Smooth muscle cell (in vitro differentiated cells): ENCODE measurements around the gene TENM4. TPM values are rescaled to one million over a fixed set of nuclear protein-coding genes. Genes with fewer than 3 reads are reported as not detected.

Source experiments
- DNase-seq: peaks from one replicate; lab custom pipeline; 2025; ENCODE audit not compliant: unreplicated experiment; lab: John Stamatoyannopoulos, UW
- H2AFZ ChIP-seq: fragments of 200-600 bp; sonication (generic); 2 replicates; pipeline ENCODE4 v1.6.0; 2016; ENCODE audit warnings: antibody characterized with exemption, low read depth, mild to moderate bottlenecking
- H3F3A ChIP-seq: fragments of 200-600 bp; sonication (generic); 2 replicates; pipeline ENCODE4 v1.6.0; 2017; ENCODE audit warnings: antibody characterized with exemption, low read depth
- H3K27ac ChIP-seq: fragments of 200-600 bp; sonication (generic); 2 replicates; pipeline ENCODE4 v1.5.1; 2016; ENCODE audit warnings: low read depth, mild to moderate bottlenecking
- H3K27me3 ChIP-seq: fragments of 200-600 bp; sonication (generic); 2 replicates; pipeline ENCODE4 v1.6.1; 2016; ENCODE audit warnings: low read depth, mild to moderate bottlenecking
- H3K36me3 ChIP-seq: fragments of 200-600 bp; sonication (generic); 2 replicates; pipeline ENCODE4 v1.5.1; 2016; ENCODE audit warnings: low read depth
- H3K4me1 ChIP-seq: fragments of 200-600 bp; sonication (generic); 2 replicates; pipeline ENCODE4 v1.5.1; 2016; ENCODE audit warnings: low read depth
- H3K4me2 ChIP-seq: fragments of 200-600 bp; sonication (generic); 2 replicates; pipeline ENCODE4 v1.6.0; 2016; ENCODE audit warnings: mild to moderate bottlenecking
- H3K4me3 ChIP-seq: fragments of 200-600 bp; sonication (generic); 2 replicates; pipeline ENCODE4 v1.5.1; 2016; ENCODE audit warnings: mild to moderate bottlenecking
- H3K79me2 ChIP-seq: fragments of 200-600 bp; sonication (generic); 2 replicates; pipeline ENCODE4 v1.6.0; 2016; ENCODE audit warnings: low read depth, mild to moderate bottlenecking
- H3K9ac ChIP-seq: fragments of 200-600 bp; sonication (generic); 2 replicates; pipeline ENCODE4 v1.6.0; 2016; ENCODE audit warnings: low read depth
- H3K9me3 ChIP-seq: fragments of 200-600 bp; sonication (generic); replicated peaks from 2 replicates; pipeline ENCODE4 v1.5.1; 2016; ENCODE audit warnings: low read depth
- H4K20me1 ChIP-seq: fragments of 200-600 bp; sonication (generic); 2 replicates; pipeline ENCODE4 v1.6.0; 2016; ENCODE audit warnings: low read depth
- WGBS: methylation state at CpG from one replicate; pipeline ENCODE4 v1.1.7; 2016; ENCODE audit warnings: low lambda C conversion rate; 5-methylcytosine and 5-hydroxymethylcytosine counted together
- polyA plus RNA-seq: library from polyadenylated mRNA; unstranded; fragments of >200 nt; fragmentation: Nextera tagmentation; extraction: Ambion mirVana; gene quantifications from 2 replicates; pipeline ENCODE4 v1.2.1, GENCODE V29; 2016
- total RNA-seq: library from RNA; depleted of rRNA; stranded (reverse); fragments of >200 nt; gene quantifications from 2 replicates; pipeline ENCODE4 v1.2.3, GENCODE V29; 2014
- TF ChIP-seq, protein P1 (sequence below): fragments of 200-600 bp; sonication (generic); IDR thresholded peaks from 2 replicates; pipeline ENCODE4 v1.5.1; 2017; ENCODE audit warnings: borderline replicate concordance, mild to moderate bottlenecking, antibody characterized with exemption; ENCODE audit not compliant: insufficient read depth, poor library complexity, severe bottlenecking

TENM4 gene
- total and polyA plus RNA-seq, 2 experiments from 2014 or later = 31.6 to 38.2 TPM

DNA sequence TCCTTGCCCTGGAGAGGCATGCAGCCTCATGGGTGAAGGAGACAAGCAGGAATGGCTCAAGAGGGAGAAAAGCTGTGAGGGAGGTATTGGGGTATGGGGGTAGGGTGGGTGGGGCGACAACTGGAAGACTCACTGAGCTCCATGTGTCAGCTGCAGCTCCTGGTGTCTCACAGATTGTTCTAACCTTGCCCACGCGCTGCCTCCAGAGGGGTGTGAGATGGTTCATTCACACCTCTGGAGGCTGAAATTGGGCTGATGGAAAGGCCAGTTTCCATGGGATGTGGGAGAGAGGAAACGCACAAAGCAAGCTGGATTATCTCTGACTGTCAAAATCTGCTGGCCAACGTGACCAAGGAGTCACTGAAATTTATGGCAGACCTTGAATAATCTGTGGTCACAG lies 465.7 kb downstream of the TENM4 start:
- 68% methylated on average over 5 of the region's 5 CpGs for WGBS
- Histone ChIP-seq H3K9me3 (no peaks in the 10 kb centered on the region), H3F3A (no peaks in the 10 kb centered on the region), H3K27me3 (no peaks in the 10 kb centered on the region), H3K4me3 (no peak overlapping the region), H3K4me2 (no peak overlapping the region), H3K36me3 (no peaks in the 10 kb centered on the region), H3K9ac (no peak overlapping the region), H3K79me2 (peaks cover 2% of the 10 kb centered on the region), H4K20me1 (no peaks in the 10 kb centered on the region), H3K27ac (no peak overlapping the region), H3K4me1 (no peaks in the 10 kb centered on the region), H2AFZ (no peak overlapping the region)
- TF ChIP-seq, protein P1, sequence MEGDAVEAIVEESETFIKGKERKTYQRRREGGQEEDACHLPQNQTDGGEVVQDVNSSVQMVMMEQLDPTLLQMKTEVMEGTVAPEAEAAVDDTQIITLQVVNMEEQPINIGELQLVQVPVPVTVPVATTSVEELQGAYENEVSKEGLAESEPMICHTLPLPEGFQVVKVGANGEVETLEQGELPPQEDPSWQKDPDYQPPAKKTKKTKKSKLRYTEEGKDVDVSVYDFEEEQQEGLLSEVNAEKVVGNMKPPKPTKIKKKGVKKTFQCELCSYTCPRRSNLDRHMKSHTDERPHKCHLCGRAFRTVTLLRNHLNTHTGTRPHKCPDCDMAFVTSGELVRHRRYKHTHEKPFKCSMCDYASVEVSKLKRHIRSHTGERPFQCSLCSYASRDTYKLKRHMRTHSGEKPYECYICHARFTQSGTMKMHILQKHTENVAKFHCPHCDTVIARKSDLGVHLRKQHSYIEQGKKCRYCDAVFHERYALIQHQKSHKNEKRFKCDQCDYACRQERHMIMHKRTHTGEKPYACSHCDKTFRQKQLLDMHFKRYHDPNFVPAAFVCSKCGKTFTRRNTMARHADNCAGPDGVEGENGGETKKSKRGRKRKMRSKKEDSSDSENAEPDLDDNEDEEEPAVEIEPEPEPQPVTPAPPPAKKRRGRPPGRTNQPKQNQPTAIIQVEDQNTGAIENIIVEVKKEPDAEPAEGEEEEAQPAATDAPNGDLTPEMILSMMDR = no peak
- DNase-seq = no peak

DNA sequence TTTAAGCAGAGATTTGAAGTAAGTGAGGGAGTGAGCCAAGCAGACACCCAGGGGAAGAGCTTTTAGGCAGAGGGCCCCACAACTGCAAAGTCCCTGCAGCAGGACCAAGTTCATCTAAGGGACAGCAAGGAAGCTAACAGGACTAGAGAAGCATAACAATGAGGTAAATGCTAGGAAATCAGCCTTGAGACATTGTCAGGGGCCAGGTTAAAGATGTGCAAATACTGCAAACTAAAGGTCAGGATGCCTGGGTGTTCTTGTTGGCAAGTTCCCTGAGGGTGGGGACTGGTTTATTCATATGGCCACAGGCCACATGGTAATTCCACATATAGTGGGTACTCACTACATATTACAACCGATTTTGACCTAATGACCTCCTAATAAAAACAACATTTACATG lies 467.0 kb downstream of the TENM4 start:
- WGBS = 73% methylated on average over 1 of the region's 1 CpG
- H3K4me1 ChIP-seq = no peaks in the 10 kb centered on the region
- no peak overlapping the region for H3K27ac ChIP-seq
- H3F3A ChIP-seq = no peaks in the 10 kb centered on the region
- H3K9me3 ChIP-seq = no peaks in the 10 kb centered on the region
- H2AFZ ChIP-seq = no peak overlapping the region
- TF ChIP-seq, protein P1 = no peak
- no peak overlapping the region for H3K9ac ChIP-seq
- H3K27me3 ChIP-seq = no peaks in the 10 kb centered on the region
- H4K20me1 ChIP-seq = no peaks in the 10 kb centered on the region
- DNase-seq = no peak
- peaks cover 2% of the 10 kb centered on the region for H3K79me2 ChIP-seq
- no peak overlapping the region for H3K4me2 ChIP-seq
- H3K4me3 ChIP-seq = no peak overlapping the region
- no peaks in the 10 kb centered on the region for H3K36me3 ChIP-seq

DNA sequence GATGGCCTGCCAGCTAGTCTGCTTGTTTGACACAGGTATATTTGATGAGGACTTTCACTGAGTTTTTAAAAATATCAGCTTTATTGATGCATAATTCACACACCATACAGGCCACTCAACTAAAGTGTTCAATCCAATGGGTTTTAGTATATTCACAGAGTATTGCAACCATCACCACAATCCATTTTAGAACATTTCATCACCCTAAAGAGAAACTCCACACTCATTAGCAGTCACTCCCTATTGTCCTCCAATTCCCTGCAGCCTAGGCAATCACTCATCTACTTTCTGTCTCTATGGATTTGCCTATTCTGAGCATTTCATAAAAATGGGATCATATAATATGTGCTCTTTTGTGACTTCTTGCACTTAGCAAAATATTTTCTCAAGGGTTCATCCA lies 468.2 kb downstream of the TENM4 start:
- no peak overlapping the region for H3K4me3 ChIP-seq
- no peak overlapping the region for H2AFZ ChIP-seq
- H3K9me3 ChIP-seq = no peaks in the 10 kb centered on the region
- H3F3A ChIP-seq = no peaks in the 10 kb centered on the region
- TF ChIP-seq, protein P1 = no peak
- no peaks in the 10 kb centered on the region for H3K4me1 ChIP-seq
- no peak for DNase-seq
- no peaks in the 10 kb centered on the region for H4K20me1 ChIP-seq
- peaks cover 2% of the 10 kb centered on the region for H3K79me2 ChIP-seq
- no peaks in the 10 kb centered on the region for H3K27me3 ChIP-seq
- H3K9ac ChIP-seq = no peak overlapping the region
- H3K4me2 ChIP-seq = no peak overlapping the region
- H3K27ac ChIP-seq = no peak overlapping the region
- no peaks in the 10 kb centered on the region for H3K36me3 ChIP-seq

DNA sequence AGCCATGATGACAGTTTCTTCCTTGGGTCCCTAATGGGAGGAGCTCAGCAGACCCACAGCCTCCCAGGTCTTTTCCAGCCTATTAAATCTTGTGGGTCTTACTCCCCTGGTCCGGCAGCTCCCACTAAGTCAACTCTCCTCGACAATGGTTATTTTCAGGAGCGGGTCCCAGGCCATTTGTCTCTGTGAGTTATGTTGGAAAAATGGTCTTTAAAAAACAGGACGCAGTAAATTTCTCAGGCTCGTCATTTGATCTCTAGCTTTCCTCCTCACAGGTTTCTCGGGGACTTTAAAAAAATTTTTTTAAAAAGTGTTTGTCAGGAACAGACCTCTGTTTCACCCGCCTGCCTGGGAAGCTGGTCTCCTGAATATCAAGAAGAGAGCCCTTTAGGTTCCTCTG lies 468.7 kb downstream of the TENM4 start:
- TF ChIP-seq, protein P1 = no peak

More for the DNA sequence above, 468.7 kb downstream of the TENM4 start:
- H3K27me3 ChIP-seq = no peaks in the 10 kb centered on the region
- H3K4me2 ChIP-seq = no peak overlapping the region
- H3K36me3 ChIP-seq = no peaks in the 10 kb centered on the region
- no peaks in the 10 kb centered on the region for H4K20me1 ChIP-seq
- H3K4me1 ChIP-seq = no peaks in the 10 kb centered on the region
- H3K9me3 ChIP-seq = no peaks in the 10 kb centered on the region
- H3K27ac ChIP-seq = no peak overlapping the region
- H3F3A ChIP-seq = no peaks in the 10 kb centered on the region
- H3K79me2 ChIP-seq = peaks cover 2% of the 10 kb centered on the region
- WGBS = 82% methylated on average over 7 of the region's 7 CpGs
- no peak overlapping the region for H2AFZ ChIP-seq
- no peak overlapping the region for H3K9ac ChIP-seq
- H3K4me3 ChIP-seq = no peak overlapping the region
- DNase-seq = no peak
